ENCODE measurements around the gene RCE1.
A peak's percentile ranks its signal among the peaks of the same experiment; 100 is the strongest.

The RCE1 gene

GRCh38 chr11:66880496-66881450 lies 37.5 kb downstream of the RCE1 start:
- H3K9ac ChIP-seq (ENCODE audit: low read depth, low read length): peak overlapping the region; percentile 39
- peak; percentile 92 for ATAC-seq (ENCODE audit: insufficient read depth, low read depth)
- TF ChIP-seq CTCF (IDR thresholded peaks at IDR 0.05; ENCODE audit: borderline replicate concordance, extremely low read depth, low read length, poor library complexity, severe bottlenecking) (peak; percentile 43), EZH2 (IDR thresholded peaks at IDR 0.05; ENCODE audit: borderline replicate concordance, low read depth, low read length, severe bottlenecking) (no peak)
- H2AFZ ChIP-seq (ENCODE audit: low read depth, low read length): peak overlapping the region; percentile 65
- peak overlapping the region in 1 of 2 experiments; percentile 40; a peak in 2 of 4 replicates for H3K4me3 ChIP-seq (ENCODE audit: low read depth in 1 of 2, low read length in 2 of 2)
- no peaks in the 10 kb centered on the region for H3K27me3 ChIP-seq (ENCODE audit: insufficient read depth, low read length, poor library complexity)
- peaks cover 7% of the 10 kb centered on the region; the same call in 1 of the 2 replicates for H4K20me1 ChIP-seq (ENCODE audit: insufficient read depth, low read length)
- H3K36me3 ChIP-seq (ENCODE audit: insufficient read depth, low read length): no peaks in the 10 kb centered on the region
- peaks cover 36% of the 10 kb centered on the region for H3K4me1 ChIP-seq (ENCODE audit: insufficient read depth, low read length)
- peak overlapping the region; percentile 64 for H3K4me2 ChIP-seq (ENCODE audit: insufficient read depth, low read length)
- DNase-seq: peak; percentile 86
- H3K27ac ChIP-seq (ENCODE audit: low read length): peak overlapping the region; percentile 80
- no peaks in the 10 kb centered on the region for H3K79me2 ChIP-seq (ENCODE audit: insufficient read depth, low read length)
- H3K9me3 ChIP-seq (ENCODE audit: insufficient read depth, low read length, severe bottlenecking): no peaks in the 10 kb centered on the region

- ATAC-seq (ENCODE audit: insufficient read depth, low read depth): no peak
- peak overlapping the region in 1 of 2 experiments; percentile 40; a peak in 1 of 4 replicates for H3K4me3 ChIP-seq (ENCODE audit: low read depth in 1 of 2, low read length in 2 of 2)
- no peaks in the 10 kb centered on the region for H3K9me3 ChIP-seq (ENCODE audit: insufficient read depth, low read length, severe bottlenecking)
- peak overlapping the region; percentile 80 for H3K27ac ChIP-seq (ENCODE audit: low read length)
- TF ChIP-seq EZH2 (IDR thresholded peaks at IDR 0.05; ENCODE audit: borderline replicate concordance, low read depth, low read length, severe bottlenecking) (no peak), CTCF (IDR thresholded peaks at IDR 0.05; ENCODE audit: borderline replicate concordance, extremely low read depth, low read length, poor library complexity, severe bottlenecking) (peak; percentile 25)
- no peaks in the 10 kb centered on the region for H3K36me3 ChIP-seq (ENCODE audit: insufficient read depth, low read length)
- H3K9ac ChIP-seq (ENCODE audit: low read depth, low read length): peak overlapping the region; percentile 39
- no peak for DNase-seq
- H4K20me1 ChIP-seq (ENCODE audit: insufficient read depth, low read length): peaks cover 7% of the 10 kb centered on the region; the same call in 1 of the 2 replicates
- H3K27me3 ChIP-seq (ENCODE audit: insufficient read depth, low read length, poor library complexity): no peaks in the 10 kb centered on the region
- peak overlapping the region; percentile 64 for H3K4me2 ChIP-seq (ENCODE audit: insufficient read depth, low read length)
- peaks cover 36% of the 10 kb centered on the region for H3K4me1 ChIP-seq (ENCODE audit: insufficient read depth, low read length)
- 0 out of 2 replicates have a peak overlapping the region, but pooled peaks have one; percentile 65 for H2AFZ ChIP-seq (ENCODE audit: low read depth, low read length)
- H3K79me2 ChIP-seq (ENCODE audit: insufficient read depth, low read length): no peaks in the 10 kb centered on the region
Measured at GRCh38 chr11:66881451-66881835, 38.2 kb downstream of the RCE1 start.

GRCh38 chr11:66881927-66882452 lies 38.7 kb downstream of the RCE1 start:
- no peak overlapping the region for H3K4me2 ChIP-seq (ENCODE audit: insufficient read depth, low read length)
- peaks cover 7% of the 10 kb centered on the region; the same call in 1 of the 2 replicates for H4K20me1 ChIP-seq (ENCODE audit: insufficient read depth, low read length)
- DNase-seq (no peak), ATAC-seq (ENCODE audit: insufficient read depth, low read depth) (no peak)
- no peaks in the 10 kb centered on the region for H3K9me3 ChIP-seq (ENCODE audit: insufficient read depth, low read length, severe bottlenecking)
- H3K27ac ChIP-seq (ENCODE audit: low read length): peak overlapping the region; percentile 80
- H3K36me3 ChIP-seq (ENCODE audit: insufficient read depth, low read length): no peaks in the 10 kb centered on the region
- H3K79me2 ChIP-seq (ENCODE audit: insufficient read depth, low read length): no peaks in the 10 kb centered on the region
- no peaks in the 10 kb centered on the region for H3K27me3 ChIP-seq (ENCODE audit: insufficient read depth, low read length, poor library complexity)
- peaks cover 36% of the 10 kb centered on the region for H3K4me1 ChIP-seq (ENCODE audit: insufficient read depth, low read length)
- H3K9ac ChIP-seq (ENCODE audit: low read depth, low read length): no peak overlapping the region
- TF ChIP-seq CTCF (IDR thresholded peaks at IDR 0.05; ENCODE audit: borderline replicate concordance, extremely low read depth, low read length, poor library complexity, severe bottlenecking): no peak
- H3K4me3 ChIP-seq (ENCODE audit: low read depth in 1 of 2, low read length in 2 of 2): no peak overlapping the region
- no peak overlapping the region for H2AFZ ChIP-seq (ENCODE audit: low read depth, low read length)

All from DND-41 (cell line).